ENCODE data around the gene TMEM51.

The TMEM51 gene

DNA sequence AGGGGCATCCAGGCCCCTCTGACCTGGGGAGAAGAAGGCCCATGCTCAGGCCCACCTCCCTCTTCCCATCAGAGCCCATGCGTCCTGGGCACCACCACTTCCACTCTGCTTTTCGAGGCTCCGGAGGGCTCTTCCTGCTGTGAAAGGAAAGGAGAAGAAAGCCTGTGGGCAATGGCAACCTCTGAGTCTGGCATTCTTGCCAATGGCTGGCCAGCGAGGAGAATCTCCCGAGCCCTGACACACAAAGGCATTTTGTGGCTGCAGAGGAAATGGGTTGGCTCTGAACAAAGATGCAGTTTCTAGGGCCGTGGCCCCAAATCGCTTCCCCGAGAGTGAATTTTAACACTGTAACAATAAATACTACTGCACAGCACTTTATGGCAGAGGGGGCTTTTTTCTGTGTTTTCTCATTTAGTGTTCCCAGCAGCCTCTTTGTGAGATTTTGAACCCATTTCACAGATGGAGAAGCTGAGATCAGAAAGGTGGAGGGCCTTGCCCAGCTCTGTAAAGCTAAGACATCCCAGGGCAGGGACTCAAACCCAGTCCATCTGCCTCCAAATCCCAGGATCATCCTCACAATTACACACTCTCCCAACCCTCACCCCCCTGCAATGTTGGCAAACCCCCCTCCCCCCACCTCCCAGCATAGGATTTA lies 35.7 kb upstream of the TMEM51 start:
- TF ChIP-seq, protein P1, sequence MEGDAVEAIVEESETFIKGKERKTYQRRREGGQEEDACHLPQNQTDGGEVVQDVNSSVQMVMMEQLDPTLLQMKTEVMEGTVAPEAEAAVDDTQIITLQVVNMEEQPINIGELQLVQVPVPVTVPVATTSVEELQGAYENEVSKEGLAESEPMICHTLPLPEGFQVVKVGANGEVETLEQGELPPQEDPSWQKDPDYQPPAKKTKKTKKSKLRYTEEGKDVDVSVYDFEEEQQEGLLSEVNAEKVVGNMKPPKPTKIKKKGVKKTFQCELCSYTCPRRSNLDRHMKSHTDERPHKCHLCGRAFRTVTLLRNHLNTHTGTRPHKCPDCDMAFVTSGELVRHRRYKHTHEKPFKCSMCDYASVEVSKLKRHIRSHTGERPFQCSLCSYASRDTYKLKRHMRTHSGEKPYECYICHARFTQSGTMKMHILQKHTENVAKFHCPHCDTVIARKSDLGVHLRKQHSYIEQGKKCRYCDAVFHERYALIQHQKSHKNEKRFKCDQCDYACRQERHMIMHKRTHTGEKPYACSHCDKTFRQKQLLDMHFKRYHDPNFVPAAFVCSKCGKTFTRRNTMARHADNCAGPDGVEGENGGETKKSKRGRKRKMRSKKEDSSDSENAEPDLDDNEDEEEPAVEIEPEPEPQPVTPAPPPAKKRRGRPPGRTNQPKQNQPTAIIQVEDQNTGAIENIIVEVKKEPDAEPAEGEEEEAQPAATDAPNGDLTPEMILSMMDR (IDR thresholded peaks at IDR 0.05; ENCODE audit: low read depth, low read length, missing control alignments), result no peak
- no peak overlapping the region for H3K4me3 ChIP-seq (ENCODE audit: low read depth, low read length)
- DNase-seq (ENCODE audit: low read depth), result no peak

DNA sequence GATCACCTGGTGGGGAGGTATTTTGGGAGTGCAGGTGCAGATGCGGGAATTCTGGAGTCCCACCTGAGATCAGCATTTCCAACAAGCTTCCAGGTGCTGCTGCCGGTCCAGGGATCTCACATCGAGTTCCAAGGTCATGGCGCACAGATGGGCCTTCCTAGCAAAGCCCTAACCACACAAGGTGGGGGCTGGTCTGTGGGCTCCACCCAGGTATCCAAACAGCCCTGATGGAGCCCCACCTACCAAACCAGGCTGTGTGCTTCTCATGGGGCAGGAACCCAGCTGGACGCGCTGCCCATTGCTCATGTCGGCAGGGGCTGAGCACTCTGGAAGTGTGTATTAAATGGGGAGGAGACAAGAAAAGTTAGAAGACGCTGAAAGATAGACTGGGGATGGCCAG lies 35.0 kb upstream of the TMEM51 start:
- DNase-seq (ENCODE audit: low read depth), result no peak
- H3K4me3 ChIP-seq (ENCODE audit: low read depth, low read length), result no peak overlapping the region
- TF ChIP-seq, protein P1 (IDR thresholded peaks at IDR 0.05; ENCODE audit: low read depth, low read length, missing control alignments), result no peak

DNA sequence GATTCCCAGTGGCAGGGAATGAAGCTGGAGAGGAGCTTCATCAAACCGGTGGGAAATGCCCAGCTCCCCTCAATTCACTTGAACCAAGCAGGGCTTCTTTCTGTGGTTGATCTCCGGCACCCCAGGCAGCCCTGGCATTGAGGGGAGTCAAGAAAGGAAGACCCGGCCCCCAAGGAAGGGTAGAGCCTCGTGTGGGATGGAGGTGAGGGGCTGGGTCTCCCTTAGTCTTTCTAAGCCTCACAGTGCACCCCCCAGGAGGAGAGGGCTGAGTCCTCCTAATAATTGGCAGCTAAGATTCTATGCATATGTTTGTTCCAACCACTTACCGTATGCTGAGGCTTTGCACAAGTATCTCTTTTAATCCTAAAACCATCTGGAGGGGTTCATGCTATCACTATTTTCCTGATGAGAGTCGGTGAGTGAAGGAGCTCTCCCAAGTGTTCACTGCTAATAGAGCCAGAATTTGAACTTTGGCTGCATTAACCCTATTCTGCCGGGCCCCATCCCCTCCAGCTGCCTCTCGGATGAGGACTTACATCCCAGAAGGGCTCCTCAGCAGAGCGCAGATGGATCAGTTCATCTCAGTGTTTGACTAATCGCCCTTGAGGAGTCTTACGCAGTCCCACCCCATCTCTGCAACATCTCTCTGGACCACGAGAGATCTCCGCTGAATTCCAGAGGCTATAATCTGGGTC lies 33.1 kb upstream of the TMEM51 start:
- H3K4me3 ChIP-seq (ENCODE audit: low read depth, low read length), result no peak overlapping the region
- TF ChIP-seq, protein P1 (IDR thresholded peaks at IDR 0.05; ENCODE audit: low read depth, low read length, missing control alignments), result no peak
- DNase-seq (ENCODE audit: low read depth), result no peak

DNA sequence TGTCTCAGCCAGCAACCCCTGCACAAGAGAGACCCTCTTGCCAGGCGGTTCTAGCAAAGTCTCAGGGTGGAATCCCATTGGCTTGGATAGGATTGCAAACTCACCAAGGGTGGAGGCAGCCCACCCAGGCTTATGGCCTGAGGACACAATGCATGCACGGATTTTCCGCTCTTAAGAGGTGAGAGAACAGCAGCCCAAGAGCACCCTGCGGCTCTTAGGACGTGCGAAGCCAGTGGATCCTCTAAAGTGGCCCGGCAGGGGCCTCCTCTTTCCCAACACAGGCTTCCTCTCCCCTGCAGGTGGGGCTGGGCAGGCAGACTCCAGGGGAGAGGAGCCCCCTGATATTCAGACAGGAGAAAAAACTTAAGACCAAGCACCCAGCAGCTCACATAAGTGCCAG lies 31.2 kb upstream of the TMEM51 start:
- TF ChIP-seq, protein P1 (IDR thresholded peaks at IDR 0.05; ENCODE audit: low read depth, low read length, missing control alignments), result no peak
- no peak overlapping the region for H3K4me3 ChIP-seq (ENCODE audit: low read depth, low read length)
- DNase-seq (ENCODE audit: low read depth), result no peak

DNA sequence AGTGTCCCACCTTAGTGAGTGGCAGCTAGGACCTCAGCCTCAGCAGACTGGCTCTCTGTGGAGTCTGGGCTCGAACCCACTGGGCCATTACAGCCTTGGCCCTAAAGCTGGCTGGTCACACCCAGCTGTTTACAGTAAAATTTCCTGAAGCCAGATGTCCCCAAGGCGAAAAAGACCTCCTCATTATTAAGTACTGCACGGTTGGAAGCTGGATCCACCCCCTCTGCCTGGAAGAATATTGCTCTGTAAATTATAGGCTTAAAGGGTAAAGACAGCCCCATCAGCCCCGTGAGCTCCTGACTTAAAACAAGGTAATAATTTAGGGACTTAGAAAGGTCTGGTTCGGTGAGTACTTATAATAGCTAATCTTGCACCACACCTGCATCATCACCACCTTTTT lies 30.3 kb upstream of the TMEM51 start:
- no peak for DNase-seq (ENCODE audit: low read depth)
- H3K4me3 ChIP-seq (ENCODE audit: low read depth, low read length), result no peak overlapping the region
- TF ChIP-seq, protein P1 (IDR thresholded peaks at IDR 0.05; ENCODE audit: low read depth, low read length, missing control alignments), result no peak

DNA sequence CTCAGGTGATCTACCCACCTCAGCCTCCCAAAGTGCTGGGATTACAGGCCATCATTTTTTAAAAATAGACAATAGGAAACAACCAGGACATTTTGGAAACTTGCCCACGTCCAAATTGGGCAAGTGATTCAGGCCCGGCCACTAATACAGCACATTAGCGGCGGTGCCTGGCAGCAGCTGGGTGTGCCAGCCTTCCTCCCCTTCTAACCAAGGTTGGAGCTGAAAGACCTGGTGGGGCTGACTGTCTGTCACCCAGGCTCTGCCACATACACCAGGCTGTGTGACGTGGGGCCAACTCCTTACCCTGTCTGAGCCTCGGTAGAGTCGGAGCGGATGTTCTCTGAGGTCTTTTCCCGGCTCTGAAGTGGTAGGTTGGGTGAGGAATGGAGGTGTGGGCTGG lies 29.6 kb upstream of the TMEM51 start:
- no peak overlapping the region for H3K4me3 ChIP-seq (ENCODE audit: low read depth, low read length)
- TF ChIP-seq, protein P1 (IDR thresholded peaks at IDR 0.05; ENCODE audit: low read depth, low read length, missing control alignments), result no peak
- DNase-seq (ENCODE audit: low read depth), result no peak

Data from GM12864 (cell line).